ENCODE measurements around the gene RPRD2. TPM values are rescaled to one million over a fixed set of nuclear protein-coding genes. Genes with fewer than 3 reads are reported as not detected.

The RPRD2 gene
- total RNA-seq, 1 experiment from 2014 or later: 26.7 TPM

GRCh38 chr1:150516616-150517015 is 152.7 kb downstream of the RPRD2 start:
- peak overlapping the region; percentile 63 to 67 for H3K4me3 ChIP-seq (replicated peaks in 1 of 2; ENCODE audit: low read depth in 1 of 2, low read length in 2 of 2)

DNA sequence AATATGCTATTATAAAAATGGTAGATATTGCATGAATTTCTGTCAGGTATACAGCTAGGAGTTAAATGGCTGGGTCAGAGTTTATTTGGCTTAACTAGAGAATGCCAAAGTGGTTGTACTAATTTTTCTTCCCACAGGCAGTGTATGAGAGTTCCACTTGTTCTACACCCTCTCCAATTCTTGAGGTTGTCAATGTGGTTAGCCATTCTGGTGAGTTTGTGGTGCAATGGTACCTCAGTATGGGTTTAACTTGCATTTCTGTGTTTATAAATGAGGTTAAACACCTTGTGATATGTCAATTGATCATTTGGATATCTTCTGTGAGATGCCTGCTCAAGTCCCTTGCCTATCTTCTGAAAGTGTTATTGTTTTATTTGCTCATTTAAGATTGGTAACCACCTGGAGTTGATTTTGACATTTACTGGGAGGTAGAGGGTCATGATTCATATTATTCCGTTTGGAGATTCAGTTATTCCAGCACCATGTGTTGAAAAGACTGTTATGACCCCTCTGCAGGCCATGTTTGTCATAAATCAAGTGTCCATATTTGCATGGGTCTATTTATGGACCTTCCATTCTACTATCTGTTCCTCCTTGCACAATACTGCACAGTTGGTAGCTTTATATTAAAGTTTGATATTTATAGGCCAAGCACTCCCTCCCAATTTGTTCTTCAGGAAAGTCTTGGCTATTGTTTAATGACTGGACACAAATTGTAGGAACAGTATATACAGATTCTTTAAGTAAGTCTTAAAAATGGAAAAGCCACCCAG is 157.4 kb downstream of the RPRD2 start:
- ChIA-PET POLR2A (no interaction called here), CTCF (interaction anchor here (1.5 kb wide), 1 partner anchor 11 kb away, joined by 6 read pairs; no protein-coding TSS in a partner anchor), RAD21 (ENCODE audit: low non-redundant PET in 1 of 2, low total read pairs in 2 of 2, uncharacterized antibody in 2 of 2, unreplicated experiment in 2 of 2) (no interaction called here)
- peaks cover 3 to 5% of the 10 kb centered on the region in 2 experiments; a peak in 3 of 4 replicates for H3K4me1 ChIP-seq (ENCODE audit: control insufficient read depth in 1 of 2, insufficient read depth in 2 of 2, low read length in 2 of 2)
- H3K9ac ChIP-seq (ENCODE audit: low read length): no peak overlapping the region
- no peaks in the 10 kb centered on the region for H3K27me3 ChIP-seq (ENCODE audit: insufficient read depth, low read length)
- no peaks in the 10 kb centered on the region for H3K9me2 ChIP-seq (ENCODE audit: insufficient read depth)
- no peaks in the 10 kb centered on the region for H3K9me3 ChIP-seq (ENCODE audit: control insufficient read depth in 1 of 2, insufficient read depth in 1 of 2, low read depth in 1 of 2, low read length in 2 of 2)
- H3K27ac ChIP-seq (ENCODE audit: low read depth, low read length): no peak overlapping the region
- no peaks in the 10 kb centered on the region for H4K20me1 ChIP-seq (ENCODE audit: insufficient read depth)
- H2AFZ ChIP-seq (ENCODE audit: low read depth, low read length, poor library complexity, severe bottlenecking): no peak overlapping the region
- intact Hi-C loops (cut with micrococcal nuclease): no loop called here
- ATAC-seq: no peak
- H3K4me3 ChIP-seq (replicated peaks in 1 of 2; ENCODE audit: low read depth in 1 of 2, low read length in 2 of 2): no peak overlapping the region
- H3K79me2 ChIP-seq (ENCODE audit: insufficient read depth, low read length): no peaks in the 10 kb centered on the region
- no peak overlapping the region for H3K4me2 ChIP-seq (ENCODE audit: low read length)
- no peaks in the 10 kb centered on the region for H3K36me3 ChIP-seq (ENCODE audit: control insufficient read depth in 1 of 2, insufficient read depth in 2 of 2, low read length in 2 of 2)
- DNase-seq (ENCODE audit: low read depth, low spot score): no peak
- BruUV-seq (replicated peaks): no TSS peak
- TF ChIP-seq ZFX (IDR thresholded peaks at IDR 0.05) (no peak), EZH2phosphoT487 (IDR thresholded peaks at IDR 0.05; ENCODE audit: borderline replicate concordance) (no peak), EGR1 (IDR thresholded peaks at IDR 0.05; ENCODE audit: low read depth) (no peak), ZBTB33 (IDR thresholded peaks at IDR 0.05; ENCODE audit: extremely low read depth, insufficient replicate concordance, low read length) (no peak), TCF7L2 (IDR thresholded peaks at IDR 0.05; ENCODE audit: borderline replicate concordance, extremely low read depth, insufficient read depth, insufficient read length) (no peak), SIN3A (IDR thresholded peaks at IDR 0.05; ENCODE audit: low read depth) (no peak), SP1 (IDR thresholded peaks at IDR 0.05; ENCODE audit: low read depth) (no peak), YY1 (IDR thresholded peaks at IDR 0.05; ENCODE audit: extremely low read depth, insufficient replicate concordance, low read depth, low read length) (no peak), CEBPB (IDR thresholded peaks at IDR 0.05; ENCODE audit: low read depth) (no peak), FOSL1 (IDR thresholded peaks at IDR 0.05; ENCODE audit: low read depth) (no peak)
- TF ChIP-seq, protein P1, sequence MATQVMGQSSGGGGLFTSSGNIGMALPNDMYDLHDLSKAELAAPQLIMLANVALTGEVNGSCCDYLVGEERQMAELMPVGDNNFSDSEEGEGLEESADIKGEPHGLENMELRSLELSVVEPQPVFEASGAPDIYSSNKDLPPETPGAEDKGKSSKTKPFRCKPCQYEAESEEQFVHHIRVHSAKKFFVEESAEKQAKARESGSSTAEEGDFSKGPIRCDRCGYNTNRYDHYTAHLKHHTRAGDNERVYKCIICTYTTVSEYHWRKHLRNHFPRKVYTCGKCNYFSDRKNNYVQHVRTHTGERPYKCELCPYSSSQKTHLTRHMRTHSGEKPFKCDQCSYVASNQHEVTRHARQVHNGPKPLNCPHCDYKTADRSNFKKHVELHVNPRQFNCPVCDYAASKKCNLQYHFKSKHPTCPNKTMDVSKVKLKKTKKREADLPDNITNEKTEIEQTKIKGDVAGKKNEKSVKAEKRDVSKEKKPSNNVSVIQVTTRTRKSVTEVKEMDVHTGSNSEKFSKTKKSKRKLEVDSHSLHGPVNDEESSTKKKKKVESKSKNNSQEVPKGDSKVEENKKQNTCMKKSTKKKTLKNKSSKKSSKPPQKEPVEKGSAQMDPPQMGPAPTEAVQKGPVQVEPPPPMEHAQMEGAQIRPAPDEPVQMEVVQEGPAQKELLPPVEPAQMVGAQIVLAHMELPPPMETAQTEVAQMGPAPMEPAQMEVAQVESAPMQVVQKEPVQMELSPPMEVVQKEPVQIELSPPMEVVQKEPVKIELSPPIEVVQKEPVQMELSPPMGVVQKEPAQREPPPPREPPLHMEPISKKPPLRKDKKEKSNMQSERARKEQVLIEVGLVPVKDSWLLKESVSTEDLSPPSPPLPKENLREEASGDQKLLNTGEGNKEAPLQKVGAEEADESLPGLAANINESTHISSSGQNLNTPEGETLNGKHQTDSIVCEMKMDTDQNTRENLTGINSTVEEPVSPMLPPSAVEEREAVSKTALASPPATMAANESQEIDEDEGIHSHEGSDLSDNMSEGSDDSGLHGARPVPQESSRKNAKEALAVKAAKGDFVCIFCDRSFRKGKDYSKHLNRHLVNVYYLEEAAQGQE (IDR thresholded peaks at IDR 0.05; ENCODE audit: low read depth): no peak

More at GRCh38 chr1:150516616-150517015, 152.7 kb downstream of the RPRD2 start:
- Histone ChIP-seq H3K9me2 (ENCODE audit: insufficient read depth) (no peaks in the 10 kb centered on the region), H2AFZ (ENCODE audit: low read depth, low read length, poor library complexity, severe bottlenecking) (no peak overlapping the region), H3K9me3 (ENCODE audit: control insufficient read depth in 1 of 2, insufficient read depth in 1 of 2, low read depth in 1 of 2, low read length in 2 of 2) (no peaks in the 10 kb centered on the region), H3K36me3 (ENCODE audit: control insufficient read depth in 1 of 2, insufficient read depth in 2 of 2, low read length in 2 of 2) (no peaks in the 10 kb centered on the region), H3K9ac (ENCODE audit: low read length) (peak overlapping the region; percentile 64), H3K27me3 (ENCODE audit: insufficient read depth, low read length) (no peaks in the 10 kb centered on the region), H3K4me2 (ENCODE audit: low read length) (peak overlapping the region; percentile 87), H4K20me1 (ENCODE audit: insufficient read depth) (no peaks in the 10 kb centered on the region), H3K27ac (ENCODE audit: low read depth, low read length) (no peak overlapping the region), H3K79me2 (ENCODE audit: insufficient read depth, low read length) (no peaks in the 10 kb centered on the region), H3K4me1 (ENCODE audit: control insufficient read depth in 1 of 2, insufficient read depth in 2 of 2, low read length in 2 of 2) (peaks cover 10 to 23% of the 10 kb centered on the region in 2 experiments)
- no TSS peak for BruUV-seq (replicated peaks)
- ChIA-PET CTCF (interaction anchor here (0.6 to 2.3 kb wide), 5 partner anchors 16 to 479 kb away, joined by 3 to 19 read pairs (median 7); no protein-coding TSS in a partner anchor), POLR2A (interaction anchor here (1.1 to 1.8 kb wide), 2 partner anchors 13 kb away, joined by 4 read pairs; no protein-coding TSS in a partner anchor), RAD21 (ENCODE audit: low non-redundant PET in 1 of 2, low total read pairs in 2 of 2, uncharacterized antibody in 2 of 2, unreplicated experiment in 2 of 2) (no interaction called here)
- no peak for ATAC-seq
- no peak for DNase-seq (ENCODE audit: low read depth, low spot score)
- no peak for TF ChIP-seq JUND (IDR thresholded peaks at IDR 0.05)
- no peak; the same call in 1 of the 2 replicates for TF ChIP-seq RAD21 (IDR thresholded peaks at IDR 0.05; ENCODE audit: low read depth)
- intact Hi-C loops (cut with micrococcal nuclease): no loop called here
